ENCODE measurements around the gene BABAM2. TPM values are rescaled to one million over a fixed set of nuclear protein-coding genes. Genes with fewer than 3 reads are reported as not detected.

The BABAM2 gene
- total and polyA plus RNA-seq, 2 experiments from 2014 or later, result 17.8 to 21.5 TPM

DNA sequence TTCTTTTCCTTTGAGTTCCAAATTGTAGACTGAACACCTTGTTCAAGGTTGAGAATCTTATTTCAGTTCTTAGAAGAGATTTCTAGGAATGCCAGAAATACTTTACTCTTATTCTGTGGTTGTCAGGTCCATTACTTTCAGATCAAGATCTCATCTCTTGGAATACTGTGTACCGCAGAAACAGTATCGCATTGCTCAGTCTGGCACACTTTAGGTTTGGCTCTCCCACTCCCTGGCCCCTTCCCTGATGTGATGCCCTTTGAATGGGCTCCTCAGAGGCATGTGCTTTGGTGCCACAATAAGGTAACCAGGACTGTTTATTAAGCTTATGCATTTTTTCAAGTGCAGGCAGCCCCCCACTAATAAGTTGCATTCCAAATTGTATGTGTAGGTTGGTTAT is 257.5 kb downstream of the BABAM2 start (continued):
- TF ChIP-seq, protein P1, sequence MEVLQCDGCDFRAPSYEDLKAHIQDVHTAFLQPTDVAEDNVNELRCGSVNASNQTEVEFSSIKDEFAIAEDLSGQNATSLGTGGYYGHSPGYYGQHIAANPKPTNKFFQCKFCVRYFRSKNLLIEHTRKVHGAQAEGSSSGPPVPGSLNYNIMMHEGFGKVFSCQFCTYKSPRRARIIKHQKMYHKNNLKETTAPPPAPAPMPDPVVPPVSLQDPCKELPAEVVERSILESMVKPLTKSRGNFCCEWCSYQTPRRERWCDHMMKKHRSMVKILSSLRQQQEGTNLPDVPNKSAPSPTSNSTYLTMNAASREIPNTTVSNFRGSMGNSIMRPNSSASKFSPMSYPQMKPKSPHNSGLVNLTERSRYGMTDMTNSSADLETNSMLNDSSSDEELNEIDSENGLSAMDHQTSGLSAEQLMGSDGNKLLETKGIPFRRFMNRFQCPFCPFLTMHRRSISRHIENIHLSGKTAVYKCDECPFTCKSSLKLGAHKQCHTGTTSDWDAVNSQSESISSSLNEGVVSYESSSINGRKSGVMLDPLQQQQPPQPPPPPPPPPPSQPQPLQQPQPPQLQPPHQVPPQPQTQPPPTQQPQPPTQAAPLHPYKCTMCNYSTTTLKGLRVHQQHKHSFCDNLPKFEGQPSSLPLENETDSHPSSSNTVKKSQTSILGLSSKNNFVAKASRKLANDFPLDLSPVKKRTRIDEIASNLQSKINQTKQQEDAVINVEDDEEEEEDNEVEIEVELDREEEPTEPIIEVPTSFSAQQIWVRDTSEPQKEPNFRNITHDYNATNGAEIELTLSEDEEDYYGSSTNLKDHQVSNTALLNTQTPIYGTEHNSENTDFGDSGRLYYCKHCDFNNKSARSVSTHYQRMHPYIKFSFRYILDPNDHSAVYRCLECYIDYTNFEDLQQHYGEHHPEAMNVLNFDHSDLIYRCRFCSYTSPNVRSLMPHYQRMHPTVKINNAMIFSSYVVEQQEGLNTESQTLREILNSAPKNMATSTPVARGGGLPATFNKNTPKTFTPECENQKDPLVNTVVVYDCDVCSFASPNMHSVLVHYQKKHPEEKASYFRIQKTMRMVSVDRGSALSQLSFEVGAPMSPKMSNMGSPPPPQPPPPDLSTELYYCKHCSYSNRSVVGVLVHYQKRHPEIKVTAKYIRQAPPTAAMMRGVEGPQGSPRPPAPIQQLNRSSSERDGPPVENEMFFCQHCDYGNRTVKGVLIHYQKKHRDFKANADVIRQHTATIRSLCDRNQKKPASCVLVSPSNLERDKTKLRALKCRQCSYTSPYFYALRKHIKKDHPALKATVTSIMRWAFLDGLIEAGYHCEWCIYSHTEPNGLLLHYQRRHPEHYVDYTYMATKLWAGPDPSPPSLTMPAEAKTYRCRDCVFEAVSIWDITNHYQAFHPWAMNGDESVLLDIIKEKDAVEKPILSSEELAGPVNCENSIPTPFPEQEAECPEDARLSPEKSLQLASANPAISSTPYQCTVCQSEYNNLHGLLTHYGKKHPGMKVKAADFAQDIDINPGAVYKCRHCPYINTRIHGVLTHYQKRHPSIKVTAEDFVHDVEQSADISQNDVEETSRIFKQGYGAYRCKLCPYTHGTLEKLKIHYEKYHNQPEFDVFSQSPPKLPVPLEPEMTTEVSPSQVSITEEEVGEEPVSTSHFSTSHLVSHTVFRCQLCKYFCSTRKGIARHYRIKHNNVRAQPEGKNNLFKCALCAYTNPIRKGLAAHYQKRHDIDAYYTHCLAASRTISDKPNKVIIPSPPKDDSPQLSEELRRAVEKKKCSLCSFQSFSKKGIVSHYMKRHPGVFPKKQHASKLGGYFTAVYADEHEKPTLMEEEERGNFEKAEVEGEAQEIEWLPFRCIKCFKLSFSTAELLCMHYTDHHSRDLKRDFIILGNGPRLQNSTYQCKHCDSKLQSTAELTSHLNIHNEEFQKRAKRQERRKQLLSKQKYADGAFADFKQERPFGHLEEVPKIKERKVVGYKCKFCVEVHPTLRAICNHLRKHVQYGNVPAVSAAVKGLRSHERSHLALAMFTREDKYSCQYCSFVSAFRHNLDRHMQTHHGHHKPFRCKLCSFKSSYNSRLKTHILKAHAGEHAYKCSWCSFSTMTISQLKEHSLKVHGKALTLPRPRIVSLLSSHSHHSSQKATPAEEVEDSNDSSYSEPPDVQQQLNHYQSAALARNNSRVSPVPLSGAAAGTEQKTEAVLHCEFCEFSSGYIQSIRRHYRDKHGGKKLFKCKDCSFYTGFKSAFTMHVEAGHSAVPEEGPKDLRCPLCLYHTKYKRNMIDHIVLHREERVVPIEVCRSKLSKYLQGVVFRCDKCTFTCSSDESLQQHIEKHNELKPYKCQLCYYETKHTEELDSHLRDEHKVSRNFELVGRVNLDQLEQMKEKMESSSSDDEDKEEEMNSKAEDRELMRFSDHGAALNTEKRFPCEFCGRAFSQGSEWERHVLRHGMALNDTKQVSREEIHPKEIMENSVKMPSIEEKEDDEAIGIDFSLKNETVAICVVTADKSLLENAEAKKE (CRISPR knock-in tag; IDR thresholded peaks at IDR 0.05), result no peak
- TF ChIP-seq POLR2AphosphoS5 (IDR thresholded peaks at IDR 0.05; ENCODE audit: low read depth) (no peak), EZH2 (IDR thresholded peaks at IDR 0.05; ENCODE audit: low read depth, unreplicated experiment) (no peak), JUNB (IDR thresholded peaks at IDR 0.05; ENCODE audit: unreplicated experiment) (no peak), CREB1 (CRISPR knock-in tag; IDR thresholded peaks at IDR 0.05; ENCODE audit: low read depth) (no peak)
- TF ChIP-seq, protein P2, sequence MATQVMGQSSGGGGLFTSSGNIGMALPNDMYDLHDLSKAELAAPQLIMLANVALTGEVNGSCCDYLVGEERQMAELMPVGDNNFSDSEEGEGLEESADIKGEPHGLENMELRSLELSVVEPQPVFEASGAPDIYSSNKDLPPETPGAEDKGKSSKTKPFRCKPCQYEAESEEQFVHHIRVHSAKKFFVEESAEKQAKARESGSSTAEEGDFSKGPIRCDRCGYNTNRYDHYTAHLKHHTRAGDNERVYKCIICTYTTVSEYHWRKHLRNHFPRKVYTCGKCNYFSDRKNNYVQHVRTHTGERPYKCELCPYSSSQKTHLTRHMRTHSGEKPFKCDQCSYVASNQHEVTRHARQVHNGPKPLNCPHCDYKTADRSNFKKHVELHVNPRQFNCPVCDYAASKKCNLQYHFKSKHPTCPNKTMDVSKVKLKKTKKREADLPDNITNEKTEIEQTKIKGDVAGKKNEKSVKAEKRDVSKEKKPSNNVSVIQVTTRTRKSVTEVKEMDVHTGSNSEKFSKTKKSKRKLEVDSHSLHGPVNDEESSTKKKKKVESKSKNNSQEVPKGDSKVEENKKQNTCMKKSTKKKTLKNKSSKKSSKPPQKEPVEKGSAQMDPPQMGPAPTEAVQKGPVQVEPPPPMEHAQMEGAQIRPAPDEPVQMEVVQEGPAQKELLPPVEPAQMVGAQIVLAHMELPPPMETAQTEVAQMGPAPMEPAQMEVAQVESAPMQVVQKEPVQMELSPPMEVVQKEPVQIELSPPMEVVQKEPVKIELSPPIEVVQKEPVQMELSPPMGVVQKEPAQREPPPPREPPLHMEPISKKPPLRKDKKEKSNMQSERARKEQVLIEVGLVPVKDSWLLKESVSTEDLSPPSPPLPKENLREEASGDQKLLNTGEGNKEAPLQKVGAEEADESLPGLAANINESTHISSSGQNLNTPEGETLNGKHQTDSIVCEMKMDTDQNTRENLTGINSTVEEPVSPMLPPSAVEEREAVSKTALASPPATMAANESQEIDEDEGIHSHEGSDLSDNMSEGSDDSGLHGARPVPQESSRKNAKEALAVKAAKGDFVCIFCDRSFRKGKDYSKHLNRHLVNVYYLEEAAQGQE (IDR thresholded peaks at IDR 0.05; ENCODE audit: unreplicated experiment), result no peak

DNA sequence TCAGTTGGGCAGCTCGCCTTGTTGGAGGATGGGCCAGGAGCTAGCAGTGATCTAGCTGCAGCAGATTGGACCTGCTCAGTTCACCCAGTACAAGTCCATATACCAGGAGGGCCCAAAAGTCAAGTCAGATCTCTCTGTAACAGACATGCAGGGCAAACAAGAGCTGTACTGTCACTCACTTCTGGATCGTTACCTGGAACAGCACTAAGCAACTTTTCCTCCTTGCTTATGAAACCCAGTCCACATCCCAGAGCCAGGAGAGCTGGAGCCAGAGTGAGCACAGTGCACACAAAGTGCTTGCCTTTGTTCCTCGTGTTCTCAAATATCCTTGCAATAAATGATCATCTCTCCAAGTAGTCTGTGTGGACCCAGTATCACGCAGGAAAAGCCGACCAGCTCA is 258.0 kb downstream of the BABAM2 start:
- H3K4me2 ChIP-seq, result no peak overlapping the region
- H3K9me2 ChIP-seq (ENCODE audit: insufficient read depth), result no peaks in the 10 kb centered on the region
- Mint-ChIP-seq H3K9me3 (peaks cover 4% of the 10 kb centered on the region; the same call in 2 of the 3 replicates), H3K27ac (no peak overlapping the region), H3K27me3 (ENCODE audit: insufficient read depth, low read depth, poor library complexity) (no peaks in the 10 kb centered on the region), H3K36me3 (ENCODE audit: low read depth) (0 out of 3 replicates have a peak, but pooled peaks cover 2% of the 10 kb centered on the region), H3K4me1 (no peaks in the 10 kb centered on the region), H3K4me3 (no peak overlapping the region)
- DNase-seq (ENCODE audit: low spot score) (no peak), ATAC-seq (no peak)
- no peak overlapping the region for H3K4me3 ChIP-seq
- H3K27me3 ChIP-seq (ENCODE audit: insufficient read depth), result no peaks in the 10 kb centered on the region
- no peaks in the 10 kb centered on the region for H4K20me1 ChIP-seq (replicated peaks; ENCODE audit: insufficient read depth)
- H3K27ac ChIP-seq (ENCODE audit: low read depth), result no peak overlapping the region
- H3K79me2 ChIP-seq (replicated peaks; ENCODE audit: insufficient read depth), result no peaks in the 10 kb centered on the region
- no peaks in the 10 kb centered on the region for H3K4me1 ChIP-seq (ENCODE audit: insufficient read depth)
- H3F3A ChIP-seq (replicated peaks; ENCODE audit: low read depth), result no peaks in the 10 kb centered on the region
- no peaks in the 10 kb centered on the region for H3K36me3 ChIP-seq (ENCODE audit: insufficient read depth)
- H2AFZ ChIP-seq, result no peak overlapping the region
- TF ChIP-seq ZNF331 (CRISPR knock-in tag; IDR thresholded peaks at IDR 0.05; ENCODE audit: low read depth), result no peak
- no peak for TF ChIP-seq STAT1 (IDR thresholded peaks at IDR 0.05; ENCODE audit: unreplicated experiment)
